ENCODE results near the gene HK1. TPM values are rescaled to one million over a fixed set of nuclear protein-coding genes. Genes with fewer than 3 reads are reported as not detected.

Gene HK1
- total and polyA plus RNA-seq, 2 of the 13 experiments (the other 11 are each of a cell fraction or from before 2014, with no cell fraction given): 0.29 to 1.5 TPM

GRCh38 chr10:69418052-69418752, 139.9 kb downstream of the HK1 start (continued):
- TF ChIP-seq HMG20A (CRISPR knock-in tag; IDR thresholded peaks at IDR 0.05; ENCODE audit: borderline replicate concordance) (peak; percentile 77), ZMYM3 (CRISPR knock-in tag; IDR thresholded peaks at IDR 0.05) (peak; percentile 78; the same call in 1 of the 2 replicates), ZNF331 (CRISPR knock-in tag; IDR thresholded peaks at IDR 0.05) (peak; percentile 49; the same call in 1 of the 2 replicates), E2F2 (CRISPR knock-in tag; IDR thresholded peaks at IDR 0.05; ENCODE audit: borderline replicate concordance) (no peak), ZBTB7A (CRISPR knock-in tag; IDR thresholded peaks at IDR 0.05) (peak; percentile 70; the same call in 1 of the 2 replicates), IRX3 (CRISPR knock-in tag; IDR thresholded peaks at IDR 0.05; ENCODE audit: borderline replicate concordance, low read depth) (no peak), SIX4 (CRISPR knock-in tag; IDR thresholded peaks at IDR 0.05) (0 out of 2 replicates have a peak, but pooled peaks have one; percentile 16), FOXO1 (CRISPR knock-in tag; IDR thresholded peaks at IDR 0.05) (peak; percentile 66), ZBTB38 (CRISPR knock-in tag; IDR thresholded peaks at IDR 0.05) (peak; percentile 11; the same call in 1 of the 2 replicates), ZBTB43 (CRISPR knock-in tag; conservative IDR thresholded peaks at IDR 0.05) (0 out of 2 replicates have a peak, but pooled peaks have one; percentile 55), HIC2 (CRISPR knock-in tag; IDR thresholded peaks at IDR 0.05; ENCODE audit: low read depth) (0 out of 2 replicates have a peak, but pooled peaks have one; percentile 22), FOXP4 (CRISPR knock-in tag; IDR thresholded peaks at IDR 0.05) (peak; percentile 30; the same call in 1 of the 2 replicates), ZNF580 (CRISPR knock-in tag; IDR thresholded peaks at IDR 0.05; ENCODE audit: borderline replicate concordance, low read depth) (0 out of 2 replicates have a peak, but pooled peaks have one; percentile 17), SOX13 (IDR thresholded peaks at IDR 0.05) (no peak), SOX13 (CRISPR knock-in tag; conservative IDR thresholded peaks at IDR 0.05 in 1 of 2, IDR thresholded peaks at IDR 0.05 in 1 of 2) (peak in 1 of 2 experiments; percentile 49; a peak in 1 of 4 replicates), KAT8 (CRISPR knock-in tag; IDR thresholded peaks at IDR 0.05) (peak; percentile 71), SMARCE1 (IDR thresholded peaks at IDR 0.05; ENCODE audit: borderline replicate concordance) (no peak), ZNF543 (CRISPR knock-in tag; IDR thresholded peaks at IDR 0.05) (0 out of 2 replicates have a peak, but pooled peaks have one; percentile 27), SAFB2 (CRISPR knock-in tag; IDR thresholded peaks at IDR 0.05; ENCODE audit: borderline replicate concordance, low read depth) (no peak), KDM2A (CRISPR knock-in tag; IDR thresholded peaks at IDR 0.05; ENCODE audit: borderline replicate concordance, low read depth) (peak; percentile 34; the same call in 1 of the 2 replicates)

Data from HepG2 (cell line).